Kidney (tissue), 14 donors: ENCODE measurements around the gene TMEM17. TPM values are rescaled to one million over a fixed set of nuclear protein-coding genes. Genes with fewer than 3 reads are reported as not detected.
A peak's percentile ranks its signal among the peaks of the same experiment; 100 is the strongest.

Experiments used
- DNase-seq, 5 donors: peaks; one replicate each; pipeline ENCODE4 v3.0.0-alpha.2; 2013 to 2020
- FAIRE-seq: peaks from 2 replicates; lab custom pipeline; 2012; peaks lifted over from hg19 to GRCh38; lab: Jason Lieb, UNC
- H3K27ac ChIP-seq, 2 donors: one replicate each; pipeline ENCODE4 v1.7.0; 2013; ENCODE audit warnings: low read depth in 2 of 2, low read length in 2 of 2, inconsistent platforms in 1 of 2
- H3K27me3 ChIP-seq: one replicate; pipeline ENCODE4 v1.7.1; 2013; ENCODE audit warnings: low read length, inconsistent platforms; ENCODE audit not compliant: control insufficient read depth, insufficient read depth
- H3K36me3 ChIP-seq, 3 donors: one replicate each; pipeline versions ENCODE4 v1.7.0 to v1.7.1; 2013; ENCODE audit warnings: low read length in 3 of 3, control low read depth in 1 of 3, inconsistent platforms in 1 of 3; ENCODE audit not compliant: insufficient read depth in 3 of 3, control insufficient read depth in 2 of 3
- H3K4me1 ChIP-seq, 3 donors: one replicate each; pipeline versions ENCODE4 v1.7.0 to v1.7.1; 2013; ENCODE audit warnings: low read length in 3 of 3, inconsistent platforms in 1 of 3, low read depth in 1 of 3; ENCODE audit not compliant: control insufficient read depth in 2 of 3, insufficient read depth in 2 of 3
- H3K4me3 ChIP-seq, 3 donors: one replicate each; pipeline versions ENCODE4 v1.7.0 to v1.8.1; 2013; ENCODE audit warnings: low read length in 3 of 3, control low read depth in 1 of 3, inconsistent platforms in 1 of 3
- H3K9ac ChIP-seq, 3 donors: one replicate each; pipeline versions ENCODE4 v1.7.0 to v1.7.1; 2013; ENCODE audit warnings: low read length in 3 of 3, control low read depth in 1 of 3, inconsistent platforms in 1 of 3
- H3K9me3 ChIP-seq, 3 donors: one replicate each; pipeline versions ENCODE4 v1.7.0 to v1.7.1; 2013; ENCODE audit warnings: low read length in 3 of 3, control low read depth in 1 of 3, inconsistent platforms in 1 of 3; ENCODE audit not compliant: control insufficient read depth in 2 of 3, insufficient read depth in 1 of 3
- intact Hi-C: fragments of 100-400 bp; cut with DNase I; formaldehyde crosslinking; loops from one replicate; pipeline ENCODE4 v1.11.1; 2022
- polyA plus RNA-seq: library from polyadenylated mRNA; stranded (reverse); fragments of 350-450 nt; fragmentation: Illumina TruSeq; extraction: RNeasy Lipid Tissue Mini Kit (QIAGEN cat#74804); gene quantifications from one replicate; pipeline ENCODE4 v1.2.3, GENCODE V29; 2014; ENCODE audit warnings: low read depth, low replicate concordance; ENCODE audit not compliant: insufficient read depth
- total RNA-seq: library from RNA; stranded (reverse); fragmentation: NEBNext Ultra II Directional; extraction: Animal tissue kit (Norgen Biotek cat#: 25700); gene quantifications from one replicate; pipeline ENCODE4 v1.2.1, GENCODE V29; 2021
- TF ChIP-seq, protein P1 (sequence below): IDR thresholded peaks from 3 replicates; pipeline ENCODE4 v1.5.1; 2012; ENCODE audit warnings: mild to moderate bottlenecking, moderate library complexity, borderline replicate concordance; ENCODE audit not compliant: insufficient read depth; ENCODE audit errors: extremely low read depth
- donor health status: control.
- donor health status: control.
- donor health status: control.
- donor health status: control.
- donor health status: control.
- donor health status: DM: yes; HTN: yes; CAD: no.
- donor health status: Normal renal cell carcinoma (clear cell type).

TMEM17 gene
- total and polyA plus RNA-seq, 2 donors from 2014 or later = 3.2 to 4.2 TPM

DNA sequence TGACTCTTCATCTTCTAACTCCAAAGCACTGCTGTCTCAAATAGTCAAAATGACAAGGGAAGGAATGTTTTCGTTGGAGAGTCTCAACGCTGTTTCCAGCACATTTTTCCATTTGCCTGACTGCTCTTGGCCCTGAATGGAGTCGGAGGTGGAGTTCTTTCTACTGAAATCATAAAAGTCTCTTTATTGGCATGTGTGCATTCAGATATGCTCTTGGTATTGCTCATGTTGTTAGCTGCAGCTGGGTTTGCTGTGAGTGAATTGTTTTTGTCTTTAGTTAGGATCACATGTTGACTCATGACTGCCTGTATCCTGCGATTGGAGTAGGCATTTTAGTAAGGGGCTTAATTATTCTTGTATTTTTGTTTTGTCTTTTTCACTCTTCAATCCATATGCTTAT lies 16.8 kb downstream of the TMEM17 start:
- FAIRE-seq (no peak), DNase-seq (peak in 1 of 5 donors; percentile 68)
- intact Hi-C loops = no loop called here
- TF ChIP-seq, protein P1, sequence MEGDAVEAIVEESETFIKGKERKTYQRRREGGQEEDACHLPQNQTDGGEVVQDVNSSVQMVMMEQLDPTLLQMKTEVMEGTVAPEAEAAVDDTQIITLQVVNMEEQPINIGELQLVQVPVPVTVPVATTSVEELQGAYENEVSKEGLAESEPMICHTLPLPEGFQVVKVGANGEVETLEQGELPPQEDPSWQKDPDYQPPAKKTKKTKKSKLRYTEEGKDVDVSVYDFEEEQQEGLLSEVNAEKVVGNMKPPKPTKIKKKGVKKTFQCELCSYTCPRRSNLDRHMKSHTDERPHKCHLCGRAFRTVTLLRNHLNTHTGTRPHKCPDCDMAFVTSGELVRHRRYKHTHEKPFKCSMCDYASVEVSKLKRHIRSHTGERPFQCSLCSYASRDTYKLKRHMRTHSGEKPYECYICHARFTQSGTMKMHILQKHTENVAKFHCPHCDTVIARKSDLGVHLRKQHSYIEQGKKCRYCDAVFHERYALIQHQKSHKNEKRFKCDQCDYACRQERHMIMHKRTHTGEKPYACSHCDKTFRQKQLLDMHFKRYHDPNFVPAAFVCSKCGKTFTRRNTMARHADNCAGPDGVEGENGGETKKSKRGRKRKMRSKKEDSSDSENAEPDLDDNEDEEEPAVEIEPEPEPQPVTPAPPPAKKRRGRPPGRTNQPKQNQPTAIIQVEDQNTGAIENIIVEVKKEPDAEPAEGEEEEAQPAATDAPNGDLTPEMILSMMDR = no peak
- H3K4me3 ChIP-seq = no peak overlapping the region
- no peaks in the 10 kb centered on the region for H3K27me3 ChIP-seq
- peaks cover 10 to 20% (median 14%) of the 10 kb centered on the region in 3 donors for H3K4me1 ChIP-seq
- H3K27ac ChIP-seq = no peak overlapping the region
- H3K9ac ChIP-seq = no peak overlapping the region
- no peaks in the 10 kb centered on the region for H3K9me3 ChIP-seq
- H3K36me3 ChIP-seq = no peaks in the 10 kb centered on the region

DNA sequence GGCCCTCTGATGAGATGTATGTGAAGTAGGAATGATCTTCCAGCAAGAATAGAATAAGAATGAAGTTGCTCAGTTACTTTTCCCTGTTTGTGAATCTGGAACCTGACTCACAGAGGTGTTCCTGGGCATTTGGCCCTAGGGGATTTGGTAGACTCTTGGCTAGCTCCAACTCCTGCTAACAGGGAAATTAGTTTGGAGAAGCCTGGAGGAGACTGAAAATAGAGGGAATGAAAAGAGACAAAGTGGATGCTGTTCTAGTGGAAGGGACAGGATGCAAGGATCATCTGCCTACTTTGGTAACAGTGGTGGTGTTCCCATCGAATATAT lies 19.6 kb downstream of the TMEM17 start:
- H3K36me3 ChIP-seq = no peaks in the 10 kb centered on the region
- H3K4me1 ChIP-seq = peaks cover 10 to 20% (median 14%) of the 10 kb centered on the region in 3 donors
- no peaks in the 10 kb centered on the region for H3K27me3 ChIP-seq
- FAIRE-seq (no peak), DNase-seq (no peak)
- intact Hi-C loops = no loop called here
- no peaks in the 10 kb centered on the region for H3K9me3 ChIP-seq
- H3K9ac ChIP-seq = no peak overlapping the region
- peak overlapping the region; percentile 75 to 86 for H3K27ac ChIP-seq
- no peak overlapping the region for H3K4me3 ChIP-seq
- TF ChIP-seq, protein P1 = no peak

DNA sequence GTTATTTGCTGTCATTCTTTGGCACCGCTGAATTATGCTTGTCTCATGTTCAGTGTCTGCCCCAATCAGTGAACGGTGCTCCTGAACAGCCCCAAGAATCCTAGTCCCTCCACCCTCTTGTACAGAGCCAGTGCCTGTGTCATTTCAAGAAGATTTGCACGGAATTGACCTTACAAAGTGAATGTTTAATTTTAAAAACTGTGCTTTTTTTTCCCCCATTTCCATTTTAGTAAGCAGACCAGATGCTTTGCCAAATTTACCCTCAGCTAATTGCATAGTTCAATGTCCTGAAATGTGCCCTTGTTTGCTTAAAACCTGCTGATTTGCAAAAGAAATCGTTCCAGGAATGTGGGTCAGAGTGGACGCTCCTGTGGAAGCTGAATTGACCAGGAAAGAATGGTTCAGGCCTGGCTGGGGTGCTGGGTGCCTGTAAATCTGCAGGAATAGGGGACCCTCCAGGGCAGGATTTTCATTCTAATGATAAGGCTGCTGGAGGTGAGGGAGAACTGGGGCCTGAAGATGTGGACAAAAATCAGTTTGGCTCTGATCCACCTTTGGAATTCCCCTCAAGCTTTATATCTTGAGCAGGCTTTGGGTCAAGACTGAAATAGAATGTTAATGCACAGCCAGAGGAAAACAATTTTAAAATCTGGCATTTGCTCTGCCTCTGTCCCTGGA lies 20.1 kb downstream of the TMEM17 start:
- DNase-seq = peak in 1 of 5 donors; percentile 38
- H3K27ac ChIP-seq = peak overlapping the region; percentile 75 to 86
- no peak overlapping the region for H3K4me3 ChIP-seq
- intact Hi-C loops = no loop called here
- H3K36me3 ChIP-seq = no peaks in the 10 kb centered on the region
- FAIRE-seq = peak; percentile 55
- peak overlapping the region in 1 of 3 donors; percentile 19 for H3K9ac ChIP-seq
- TF ChIP-seq, protein P1 = no peak
- no peaks in the 10 kb centered on the region for H3K9me3 ChIP-seq
- peaks cover 10 to 20% (median 14%) of the 10 kb centered on the region in 3 donors for H3K4me1 ChIP-seq
- H3K27me3 ChIP-seq = no peaks in the 10 kb centered on the region
